Renal cortex interstitium (tissue), 15 donors: ENCODE data around the gene TBC1D16. TPM values are rescaled to one million over a fixed set of nuclear protein-coding genes. Genes with fewer than 3 reads are reported as not detected.
A peak's percentile ranks its signal among the peaks of the same experiment; 100 is the strongest.

Experiments
- DNase-seq, 11 donors: peaks; one replicate each; pipeline ENCODE4 v3.0.0-alpha.2; 2013; ENCODE audit warnings: low read depth in 9 of 11, low spot score in 4 of 11; ENCODE audit errors: extremely low read depth in 1 of 11
- long read RNA-seq, 16 experiments: transcript quantifications; one replicate each; lab custom pipeline, GENCODE V29; 2026
- polyA plus RNA-seq, 3 donors: library from polyadenylated mRNA; unstranded; fragments of 120-200 nt; gene quantifications; one replicate each; pipeline ENCODE4 v1.2.1, GENCODE V29; 2013; ENCODE audit not compliant: insufficient read length in 3 of 3

The TBC1D16 gene, protein sequence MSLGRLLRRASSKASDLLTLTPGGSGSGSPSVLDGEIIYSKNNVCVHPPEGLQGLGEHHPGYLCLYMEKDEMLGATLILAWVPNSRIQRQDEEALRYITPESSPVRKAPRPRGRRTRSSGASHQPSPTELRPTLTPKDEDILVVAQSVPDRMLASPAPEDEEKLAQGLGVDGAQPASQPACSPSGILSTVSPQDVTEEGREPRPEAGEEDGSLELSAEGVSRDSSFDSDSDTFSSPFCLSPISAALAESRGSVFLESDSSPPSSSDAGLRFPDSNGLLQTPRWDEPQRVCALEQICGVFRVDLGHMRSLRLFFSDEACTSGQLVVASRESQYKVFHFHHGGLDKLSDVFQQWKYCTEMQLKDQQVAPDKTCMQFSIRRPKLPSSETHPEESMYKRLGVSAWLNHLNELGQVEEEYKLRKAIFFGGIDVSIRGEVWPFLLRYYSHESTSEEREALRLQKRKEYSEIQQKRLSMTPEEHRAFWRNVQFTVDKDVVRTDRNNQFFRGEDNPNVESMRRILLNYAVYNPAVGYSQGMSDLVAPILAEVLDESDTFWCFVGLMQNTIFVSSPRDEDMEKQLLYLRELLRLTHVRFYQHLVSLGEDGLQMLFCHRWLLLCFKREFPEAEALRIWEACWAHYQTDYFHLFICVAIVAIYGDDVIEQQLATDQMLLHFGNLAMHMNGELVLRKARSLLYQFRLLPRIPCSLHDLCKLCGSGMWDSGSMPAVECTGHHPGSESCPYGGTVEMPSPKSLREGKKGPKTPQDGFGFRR
- polyA plus RNA-seq = 10 to 100 TPM; 33.9 to 40.3 (median 40.0) TPM
- long read RNA-seq, donor 1 = 0 reads
- long read RNA-seq, donor 2 = 0 reads
- long read RNA-seq, donor 3, full-length matches to known transcripts = 2 of 2 reads
- long read RNA-seq, donor 3, partial matches to known transcripts = 0 of 2 reads
- long read RNA-seq, donor 3, other reads (novel, unspliced or antisense) = 0 of 2 reads
- long read RNA-seq, donor 4 = 0 reads
- long read RNA-seq, donor 5 = 0 reads
- long read RNA-seq, donor 6, full-length matches to known transcripts = 1 of 1 reads
- long read RNA-seq, donor 6, partial matches to known transcripts = 0 of 1 reads
- long read RNA-seq, donor 6, other reads (novel, unspliced or antisense) = 0 of 1 reads
- long read RNA-seq, donor 7, full-length matches to known transcripts = 1 of 15 reads
- long read RNA-seq, donor 7, partial matches to known transcripts = 14 of 15 reads
- long read RNA-seq, donor 7, other reads (novel, unspliced or antisense) = 0 of 15 reads
- long read RNA-seq, donor 8 = 0 reads
- long read RNA-seq, donor 9, full-length matches to known transcripts = 3 of 3 reads
- long read RNA-seq, donor 9, partial matches to known transcripts = 0 of 3 reads
- long read RNA-seq, donor 9, other reads (novel, unspliced or antisense) = 0 of 3 reads
- long read RNA-seq, donor 10, full-length matches to known transcripts = 1 of 1 reads
- long read RNA-seq, donor 10, partial matches to known transcripts = 0 of 1 reads
- long read RNA-seq, donor 10, other reads (novel, unspliced or antisense) = 0 of 1 reads
- long read RNA-seq, donor 11, full-length matches to known transcripts = 1 of 25 reads
- long read RNA-seq, donor 11, partial matches to known transcripts = 18 of 25 reads
- long read RNA-seq, donor 11, other reads (novel, unspliced or antisense) = 6 of 25 reads
- long read RNA-seq, donor 12, partial matches to known transcripts = 8 of 8 reads
- long read RNA-seq, donor 12, other reads (novel, unspliced or antisense) = 0 of 8 reads
- long read RNA-seq, donor 13 = 0 reads
- long read RNA-seq, donor 14, full-length matches to known transcripts = 2 of 2 reads
- long read RNA-seq, donor 14, partial matches to known transcripts = 0 of 2 reads
- long read RNA-seq, donor 14, other reads (novel, unspliced or antisense) = 0 of 2 reads
- long read RNA-seq, donor 15 = 0 reads
- long read RNA-seq, donor 16, full-length matches to known transcripts = 1 of 42 reads
- long read RNA-seq, donor 16, partial matches to known transcripts = 41 of 42 reads
- long read RNA-seq, donor 16, other reads (novel, unspliced or antisense) = 0 of 42 reads

DNA sequence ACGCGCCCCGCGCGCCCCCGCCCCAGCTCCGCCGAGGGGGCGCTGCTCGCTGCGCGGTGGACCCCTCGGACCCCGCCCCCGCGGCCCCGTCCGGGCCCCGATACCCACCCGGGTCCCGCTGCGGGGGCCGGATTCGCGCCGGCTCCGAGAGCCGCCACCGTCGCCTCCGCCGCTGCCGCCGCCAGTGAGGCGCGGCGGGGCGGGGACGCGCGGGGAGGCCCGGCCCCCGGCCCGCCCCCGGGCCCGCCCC, at the start of gene TBC1D16:
Gene TBC1D16 (minus strand): TSS at position 186 of the 250 bp plus-strand sequence. CDS start 22,325 bp downstream, outside the sequence.
- no peak for DNase-seq

DNA sequence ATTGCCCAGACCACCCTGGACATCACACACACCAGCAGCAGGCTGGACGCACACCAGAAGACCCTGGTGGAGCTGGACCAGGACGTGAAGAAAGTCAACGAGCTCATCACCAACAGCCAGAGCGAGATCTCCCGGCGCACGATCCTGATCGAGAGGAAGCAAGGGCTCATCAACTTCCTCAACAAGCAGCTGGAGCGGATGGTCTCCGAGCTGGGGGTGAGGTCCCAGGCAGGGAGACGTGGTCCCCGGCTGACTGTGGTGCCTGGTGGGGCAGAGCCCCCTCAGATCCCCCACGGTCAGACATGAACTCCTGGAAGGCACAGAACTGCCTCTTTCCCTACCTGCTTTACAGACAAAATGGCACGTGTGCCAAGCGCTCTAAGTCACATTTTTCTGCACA, 49.1 kb upstream of the TBC1D16 start:
- DNase-seq = no peak

DNA sequence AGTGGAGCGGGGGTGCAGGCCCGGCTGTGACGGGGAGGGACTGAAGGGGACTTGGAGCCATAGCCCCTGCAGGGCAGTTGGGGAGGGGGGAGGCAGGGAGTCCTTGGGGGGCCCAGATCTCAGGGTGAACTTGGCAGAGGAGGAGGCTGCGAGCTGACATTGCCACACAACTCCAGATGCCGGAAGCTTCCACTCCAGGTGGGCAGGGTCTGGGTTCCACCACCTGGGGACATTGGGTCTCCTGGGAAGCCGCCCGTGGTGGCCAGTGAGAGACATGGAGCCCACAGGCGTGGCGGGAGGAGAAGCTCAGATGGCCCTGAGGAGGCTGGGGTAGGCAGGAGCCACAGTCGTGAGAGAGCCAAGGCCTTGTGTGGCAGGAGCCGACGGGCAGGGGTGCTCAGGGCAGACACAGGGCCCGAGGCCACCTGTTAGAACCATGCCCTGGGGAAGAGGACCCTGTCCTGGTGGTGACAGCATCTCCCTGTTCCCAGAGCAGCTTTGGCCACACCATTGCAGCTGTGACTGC, 47.5 kb upstream of the TBC1D16 start:
- no peak for DNase-seq

DNA sequence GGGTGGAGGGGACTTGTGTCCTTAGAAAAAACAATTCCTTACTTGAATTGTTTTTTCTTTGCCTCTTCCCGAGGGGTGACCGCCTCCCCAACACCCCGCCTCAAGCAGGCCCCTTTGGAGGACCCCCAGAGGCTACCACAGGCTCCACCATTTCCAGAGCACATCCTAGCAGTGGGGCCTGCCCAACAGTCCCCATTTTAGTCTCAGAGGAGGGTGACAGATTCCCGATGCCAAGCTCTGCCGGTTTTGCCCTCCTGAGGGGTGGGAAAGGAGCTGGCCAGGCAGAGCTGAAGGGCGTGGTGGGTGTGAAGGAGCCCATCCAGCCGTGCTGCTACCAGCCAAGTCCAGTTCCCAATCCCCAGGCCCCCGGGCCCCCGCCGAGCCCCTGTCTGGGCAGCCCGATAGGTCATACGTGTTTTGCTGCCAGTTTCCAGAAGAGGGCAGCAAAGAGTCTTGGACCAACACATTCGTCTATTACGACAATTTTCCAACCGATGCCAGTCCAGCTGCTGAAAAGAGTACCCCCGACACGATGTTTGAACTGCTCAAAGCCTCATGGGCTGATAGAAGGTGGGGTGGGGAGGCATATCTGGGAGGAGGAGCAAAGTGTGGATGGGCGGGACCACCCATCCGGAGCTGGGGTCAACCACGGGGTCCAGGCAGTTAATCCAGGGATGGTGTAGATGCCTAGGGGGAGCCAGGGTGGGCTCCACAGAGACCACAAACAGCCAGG, 46.9 kb upstream of the TBC1D16 start:
- DNase-seq = peak in 8 of 11 donors; percentile 57 to 73 (median 66)

DNA sequence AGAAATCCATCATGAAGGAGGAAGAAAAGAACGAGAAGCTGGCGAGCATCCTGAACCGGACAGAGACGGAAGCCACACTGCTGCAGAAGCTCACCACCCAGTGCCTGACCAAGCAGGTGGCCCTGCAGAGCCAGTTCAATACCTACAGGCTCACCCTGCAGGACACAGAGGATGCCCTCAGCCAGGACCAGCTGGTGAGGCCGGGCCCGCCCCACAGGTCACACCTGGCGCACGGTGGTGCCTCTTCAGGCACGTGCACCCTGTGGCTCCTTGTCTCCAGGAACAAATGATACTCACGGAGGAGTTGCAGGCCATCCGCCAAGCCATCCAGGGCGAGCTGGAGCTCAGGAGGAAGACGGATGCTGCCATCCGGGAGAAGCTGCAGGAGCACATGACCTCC, 45.9 kb upstream of the TBC1D16 start:
- DNase-seq = no peak

DNA sequence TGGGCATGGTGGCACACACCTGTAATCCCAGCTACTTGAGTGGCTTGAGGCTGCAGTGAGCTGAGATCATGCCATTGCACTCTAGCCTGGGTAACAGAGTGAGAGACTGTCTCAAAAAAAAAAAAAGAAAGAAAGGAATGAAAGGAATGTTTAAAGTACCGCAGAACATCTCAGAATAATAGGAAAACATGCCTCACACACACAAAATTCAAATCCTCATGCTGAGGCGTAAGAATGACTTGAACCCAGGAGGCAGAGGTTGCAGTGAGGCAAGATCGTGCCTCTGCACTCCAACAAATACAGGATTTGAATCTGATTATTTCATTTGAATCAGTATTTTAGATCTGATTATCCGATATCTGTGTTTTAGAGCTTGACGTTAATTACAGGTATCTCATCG, 44.4 kb upstream of the TBC1D16 start:
- DNase-seq = no peak

DNA sequence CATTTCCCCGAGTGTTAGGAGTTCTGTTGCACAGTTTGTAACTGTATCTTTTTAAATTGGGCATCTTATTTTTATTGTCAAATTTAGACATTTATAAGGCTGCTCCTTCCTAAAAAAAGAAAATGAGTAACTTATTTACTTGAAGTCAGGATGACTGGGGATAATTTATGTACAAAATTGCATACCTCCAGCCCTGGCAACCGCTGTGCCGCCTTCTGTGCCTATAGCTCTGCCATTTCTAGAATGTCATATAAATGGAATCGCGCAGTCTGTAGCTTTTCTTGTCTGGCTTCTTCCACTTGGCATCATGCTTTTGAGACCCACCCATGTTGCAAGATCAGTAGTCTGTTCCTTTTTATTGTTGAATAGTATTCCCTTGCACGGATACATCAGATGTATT, 36.7 kb upstream of the TBC1D16 start:
- DNase-seq = no peak

DNA sequence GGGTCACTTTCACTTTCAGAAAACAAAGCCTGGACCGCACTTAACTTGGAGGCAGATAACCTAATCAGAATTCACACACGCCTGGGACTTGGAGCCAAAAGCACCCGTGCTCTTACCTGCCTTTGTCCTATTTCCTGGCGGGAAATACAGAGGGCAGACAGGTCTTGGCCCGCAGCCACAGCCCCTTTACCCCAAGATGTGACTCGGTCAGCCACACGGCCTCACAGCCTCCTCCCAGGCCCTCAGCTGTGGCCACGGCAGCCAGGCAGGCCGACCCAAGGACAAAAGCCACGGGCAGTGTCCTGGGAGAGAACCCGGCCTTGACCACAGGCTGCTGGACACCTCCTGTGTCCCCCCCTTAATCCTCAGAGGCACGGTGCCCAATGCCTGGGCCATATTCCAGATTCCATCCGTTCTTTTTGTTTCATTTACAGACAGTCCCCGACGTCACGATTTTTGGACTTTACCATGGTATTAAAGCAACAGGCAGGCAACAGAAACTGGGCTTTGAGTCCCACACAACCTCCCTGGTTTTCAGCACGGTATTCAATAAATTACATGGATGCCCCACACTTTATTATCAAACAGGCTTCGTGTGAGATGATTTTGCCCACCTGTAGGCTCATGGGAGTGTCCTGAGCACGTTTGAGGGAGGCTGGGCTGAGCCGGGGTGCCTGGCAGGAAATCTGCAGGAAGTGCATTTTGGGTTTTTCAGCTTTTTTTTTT, 35.6 kb upstream of the TBC1D16 start:
- no peak for DNase-seq

DNA sequence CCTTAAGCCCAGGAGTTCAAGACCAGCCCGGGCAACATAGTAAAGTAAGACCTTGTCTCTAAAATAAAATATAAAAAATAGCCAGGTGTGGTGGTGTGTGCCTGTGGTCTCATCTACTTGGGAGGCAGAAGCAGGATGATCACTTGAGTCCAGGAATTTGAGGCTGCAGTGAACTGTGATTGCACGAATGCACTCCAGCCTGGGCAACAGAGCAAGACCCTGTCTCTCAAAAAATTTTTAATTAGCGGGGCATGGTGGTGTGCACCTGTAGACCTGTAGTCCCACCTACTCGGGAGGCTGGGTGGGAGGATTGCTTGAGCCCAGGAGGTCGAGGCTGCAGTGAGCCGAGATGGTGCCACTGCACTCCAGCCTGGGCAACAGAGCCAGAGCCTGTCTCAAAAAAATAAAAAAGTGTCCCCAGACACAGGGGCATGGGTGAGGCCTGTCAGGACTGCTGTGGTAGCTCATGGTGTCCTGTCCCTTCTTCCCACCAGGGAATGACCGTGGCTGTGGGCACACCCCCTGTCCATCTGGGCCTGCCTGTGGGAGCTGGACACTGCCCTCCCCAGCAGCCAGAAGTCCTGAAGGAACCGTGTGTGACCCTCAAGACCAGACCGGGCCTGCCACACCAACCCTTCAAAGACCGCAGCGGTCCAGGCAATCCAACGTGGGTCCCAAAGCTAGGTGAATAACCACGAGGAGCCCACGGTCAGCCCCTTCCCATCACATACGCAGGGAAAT, 34.9 kb upstream of the TBC1D16 start:
- no peak for DNase-seq

DNA sequence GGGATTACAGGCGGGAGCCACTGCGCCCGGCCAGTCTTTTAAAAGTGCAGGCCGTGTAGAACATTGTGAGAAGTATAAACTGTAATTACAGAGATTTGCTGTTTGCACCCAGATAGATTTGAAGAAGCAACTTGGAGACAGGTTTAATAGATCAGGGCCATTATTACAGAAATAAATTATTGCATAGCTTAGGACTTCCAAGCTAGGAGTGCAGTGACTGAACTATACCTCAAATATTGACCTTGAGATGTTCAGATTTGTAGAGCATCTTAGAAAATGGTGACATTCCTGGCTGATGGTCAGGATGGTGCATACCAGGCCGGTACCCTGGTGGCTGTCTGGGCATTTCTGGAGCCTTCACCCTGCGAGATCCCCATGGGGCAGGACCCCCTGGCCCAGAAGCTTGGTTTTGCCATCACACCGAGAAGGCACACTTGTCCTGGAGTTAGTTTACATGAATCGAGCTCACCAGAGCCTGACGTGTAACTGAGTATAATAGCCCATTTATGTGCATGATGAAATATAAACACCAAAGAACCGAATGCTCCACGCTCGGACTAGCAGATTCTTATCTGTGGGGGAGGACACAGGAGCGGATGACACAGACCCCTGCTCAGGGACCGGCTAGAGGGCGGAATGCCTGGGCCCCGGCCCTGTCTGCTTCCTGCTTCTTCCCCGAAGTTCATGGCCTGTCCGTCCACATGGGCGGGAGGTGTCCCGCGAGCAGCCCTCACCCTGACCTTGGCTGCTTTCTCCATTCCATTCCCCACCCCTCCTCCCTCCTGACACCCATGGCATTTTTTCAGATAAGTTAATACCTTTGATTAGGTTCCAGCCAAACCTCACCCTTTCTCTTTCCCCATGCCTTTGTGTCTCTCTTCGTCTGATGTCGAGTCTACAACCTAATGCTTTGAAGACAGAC, 32.9 kb upstream of the TBC1D16 start:
- peak in 7 of 11 donors; percentile 46 to 63 (median 58) for DNase-seq

DNA sequence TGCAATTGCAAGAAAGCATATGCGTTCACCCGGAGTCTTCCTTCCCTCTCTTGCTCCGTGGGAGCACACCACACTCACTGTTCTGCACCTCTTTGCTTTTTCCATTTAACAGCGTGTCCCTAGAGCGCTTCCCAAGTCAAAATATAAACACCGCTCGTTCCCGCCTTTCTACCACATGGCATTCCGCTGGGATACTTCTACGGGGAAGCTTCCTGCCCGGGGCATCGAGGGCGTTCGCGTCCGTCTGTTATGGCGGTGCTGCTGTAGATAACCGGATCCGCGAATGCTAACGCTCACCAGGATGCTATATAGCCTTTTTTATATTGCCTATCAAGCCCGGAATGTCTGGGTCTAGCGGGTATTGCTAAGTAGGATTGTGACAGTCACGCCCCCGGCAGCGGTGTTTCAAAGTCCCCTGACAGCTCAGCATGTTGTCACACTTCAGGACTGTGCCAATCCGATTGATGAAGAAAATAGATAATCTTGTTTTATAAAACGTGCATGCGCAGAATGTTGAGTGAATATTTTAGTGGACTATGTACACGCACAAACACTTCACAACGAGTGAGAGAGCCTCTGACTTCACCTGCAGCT, 31.8 kb upstream of the TBC1D16 start:
- DNase-seq = no peak

DNA sequence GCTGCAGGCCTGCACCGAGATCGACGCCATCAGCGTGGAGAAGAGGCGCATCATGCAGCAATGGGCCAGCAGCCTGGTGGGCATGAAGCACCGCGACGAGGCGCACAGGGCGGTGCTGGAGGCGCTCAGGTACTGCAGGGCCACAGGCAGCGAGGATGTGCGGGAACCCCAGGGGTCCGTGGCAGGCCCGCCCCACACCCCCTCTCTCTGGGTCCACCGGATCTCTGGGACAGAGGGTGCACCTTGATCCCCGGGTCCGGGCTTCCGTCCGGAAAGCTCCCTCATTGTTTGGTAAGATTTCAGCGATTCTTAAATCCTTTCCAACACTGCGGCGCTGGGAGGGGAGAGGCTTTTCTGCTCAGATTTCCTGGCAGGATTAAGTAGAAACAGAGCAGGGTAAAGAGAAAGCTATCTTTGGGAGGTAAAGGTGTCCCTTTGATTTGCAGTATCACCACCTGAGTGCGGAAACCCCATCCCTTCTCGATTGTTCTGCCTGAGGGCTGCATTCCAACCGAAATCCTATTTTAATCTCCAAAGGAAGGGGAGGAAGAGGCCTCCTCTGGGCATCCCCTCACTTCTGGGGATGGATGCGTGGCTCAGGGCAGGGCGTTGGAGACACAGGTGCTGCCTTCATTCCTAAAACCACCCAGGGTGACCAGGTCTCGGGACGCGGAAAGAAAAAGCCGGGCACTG, 30.0 kb upstream of the TBC1D16 start:
- DNase-seq = no peak

DNA sequence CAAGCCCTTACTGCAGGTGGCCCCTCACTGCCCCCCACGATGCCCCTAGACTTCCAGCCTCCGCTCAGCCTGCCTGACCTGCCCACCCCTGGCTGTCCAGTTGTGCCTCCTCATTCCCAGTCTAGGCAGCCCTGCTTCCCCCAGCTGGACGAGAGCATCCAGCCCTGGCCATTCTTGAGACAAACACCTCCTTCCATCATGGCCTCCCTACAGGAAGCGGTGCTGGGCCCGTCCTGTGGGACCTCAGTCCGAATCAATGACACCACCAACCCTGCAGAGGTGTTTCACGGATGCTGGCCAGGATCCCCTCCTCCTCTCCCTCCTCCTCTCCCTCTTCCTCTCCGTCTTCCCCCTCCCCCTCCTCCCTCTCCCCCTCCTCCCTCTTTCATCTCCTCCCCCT, 29.0 kb upstream of the TBC1D16 start:
- no peak for DNase-seq
